GM19372 (cell line): ENCODE results near the gene CSNK2A1.

Experiments
- ATAC-seq: cut with Tn5 transposase; IDR thresholded peaks from one replicate; pipeline ENCODE4 v1.9.1; 2021; ENCODE audit warnings: mild to moderate bottlenecking, low read depth, moderate library complexity; ENCODE audit not compliant: unreplicated experiment

CSNK2A1 gene

GRCh38 chr20:568097-568652 lies 24.6 kb upstream of the CSNK2A1 start:
- ATAC-seq: no peak

- ATAC-seq: no peak
Measured at GRCh38 chr20:564192-564591, 20.6 kb upstream of the CSNK2A1 start.

- ATAC-seq: no peak
Measured at GRCh38 chr20:563187-563586, 19.6 kb upstream of the CSNK2A1 start.

DNA sequence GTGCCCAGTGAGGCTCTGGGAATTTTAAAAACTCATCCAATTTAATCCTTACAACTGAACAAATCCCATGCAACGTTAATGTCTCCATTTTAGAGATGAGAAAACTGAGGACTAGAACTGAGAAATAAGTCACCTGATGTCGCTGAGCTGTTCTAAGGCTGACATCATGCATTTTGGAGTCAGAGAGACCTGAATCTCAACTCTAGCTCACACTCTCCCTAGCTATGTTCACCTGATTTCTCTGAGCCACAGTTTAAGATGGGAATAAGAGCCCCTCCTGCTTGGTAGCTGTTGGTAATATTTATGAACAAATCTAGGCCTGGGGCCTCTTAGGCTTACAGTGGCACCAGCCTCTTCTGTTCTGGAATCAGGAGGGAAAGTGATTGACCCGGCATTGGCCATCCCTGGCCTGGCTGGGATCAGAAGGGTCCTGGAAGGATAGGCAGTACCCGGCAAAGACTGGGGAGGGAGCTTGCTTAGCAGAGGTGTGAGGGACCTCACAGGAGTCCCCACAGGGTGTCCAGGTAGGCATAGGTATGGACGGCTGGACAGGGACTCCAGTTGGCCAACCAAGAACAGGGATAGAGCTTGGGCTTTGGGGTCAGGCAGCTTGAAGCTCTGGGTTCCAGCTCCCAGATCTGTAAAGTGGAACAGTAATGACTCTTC lies 18.8 kb upstream of the CSNK2A1 start:
- ATAC-seq: no peak

GRCh38 chr20:561437-562231 lies 18.0 kb upstream of the CSNK2A1 start:
- no peak for ATAC-seq

- no peak for ATAC-seq
Measured at GRCh38 chr20:560680-561079, 17.1 kb upstream of the CSNK2A1 start.

- no peak for ATAC-seq
Measured at GRCh38 chr20:558117-558516, 14.5 kb upstream of the CSNK2A1 start.

- no peak for ATAC-seq
Measured at GRCh38 chr20:556984-557383, 13.4 kb upstream of the CSNK2A1 start.

- ATAC-seq: no peak
Measured at GRCh38 chr20:555976-556385, 12.4 kb upstream of the CSNK2A1 start.

GRCh38 chr20:550611-551010 lies 7.0 kb upstream of the CSNK2A1 start:
- ATAC-seq: no peak

GRCh38 chr20:549722-550496 lies 6.3 kb upstream of the CSNK2A1 start:
- no peak for ATAC-seq

DNA sequence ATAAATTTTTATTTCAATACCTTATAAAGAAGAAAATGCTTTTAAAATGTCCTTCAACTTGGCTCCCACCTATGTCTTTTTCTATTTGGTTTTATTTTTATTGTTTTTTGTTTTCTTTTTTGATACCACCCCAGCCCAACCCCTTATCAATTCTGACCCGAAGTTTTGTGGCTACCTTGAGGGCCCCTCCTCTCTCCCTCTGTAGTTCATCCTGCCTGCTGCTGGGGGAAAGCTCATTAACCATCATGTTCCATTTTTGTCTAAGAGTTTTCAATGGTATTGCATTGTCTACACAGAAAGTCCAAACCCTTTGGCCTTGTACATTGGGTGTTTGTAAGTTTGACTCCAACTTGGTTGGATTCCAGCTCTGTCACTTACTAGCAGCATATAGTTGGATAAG lies 5.3 kb upstream of the CSNK2A1 start:
- no peak for ATAC-seq

- ATAC-seq: no peak
Measured at GRCh38 chr20:547394-547793, 3.8 kb upstream of the CSNK2A1 start.

GRCh38 chr20:546353-546752 lies 2.8 kb upstream of the CSNK2A1 start:
- no peak for ATAC-seq

- ATAC-seq: no peak
Measured at GRCh38 chr20:544153-544725, 649 bp upstream of the CSNK2A1 start.

DNA sequence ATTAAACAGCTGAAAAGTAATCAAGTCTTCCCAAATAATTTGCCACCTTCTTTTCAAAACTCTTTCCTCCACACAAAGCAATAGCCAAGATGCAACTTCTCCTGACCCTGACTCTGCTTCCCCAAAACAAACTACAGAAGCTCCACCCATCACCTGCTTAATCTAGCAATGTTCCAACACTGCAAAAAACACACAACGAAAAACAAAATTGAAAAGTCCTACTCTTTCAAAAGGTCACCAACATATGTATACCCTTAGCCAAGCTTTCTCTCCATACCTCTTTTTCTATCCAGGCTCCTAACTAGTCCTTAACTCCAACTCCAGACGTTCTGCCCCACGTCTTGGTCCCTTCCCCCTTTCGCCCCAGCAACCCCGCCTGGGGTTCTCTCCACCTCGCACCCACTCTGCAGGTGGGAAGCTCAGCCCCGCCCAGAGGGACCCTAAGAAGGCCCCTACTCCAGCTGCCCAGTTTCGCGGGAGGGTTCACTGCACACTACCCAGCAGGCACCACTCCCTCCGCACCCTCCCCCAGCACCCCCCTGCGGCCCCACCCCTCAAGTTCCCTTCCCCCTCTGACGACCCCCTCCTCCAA lies 717 bp downstream of the CSNK2A1 start:
- ATAC-seq: no peak

- no peak for ATAC-seq
Measured at GRCh38 chr20:540391-541201, 3.0 kb downstream of the CSNK2A1 start.

DNA sequence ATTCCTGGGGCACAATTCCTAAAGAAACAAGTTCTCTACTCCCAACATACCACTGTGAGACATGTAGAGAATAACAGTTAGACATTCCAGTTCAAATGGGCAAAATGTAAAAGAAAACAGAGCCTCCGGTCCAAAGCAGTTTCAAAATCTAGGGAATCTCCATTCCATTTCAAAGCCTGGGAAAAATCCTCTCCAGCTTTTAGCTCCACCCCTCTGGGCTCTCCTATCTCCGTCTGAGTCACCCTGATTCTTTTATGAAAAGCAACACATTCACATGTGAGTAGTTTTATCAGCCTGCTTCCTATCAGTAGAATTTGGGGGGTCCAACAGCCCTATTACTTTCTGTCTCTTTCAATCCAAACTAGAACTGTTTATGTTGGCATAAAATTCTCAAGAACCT lies 3.7 kb downstream of the CSNK2A1 start:
- no peak for ATAC-seq

DNA sequence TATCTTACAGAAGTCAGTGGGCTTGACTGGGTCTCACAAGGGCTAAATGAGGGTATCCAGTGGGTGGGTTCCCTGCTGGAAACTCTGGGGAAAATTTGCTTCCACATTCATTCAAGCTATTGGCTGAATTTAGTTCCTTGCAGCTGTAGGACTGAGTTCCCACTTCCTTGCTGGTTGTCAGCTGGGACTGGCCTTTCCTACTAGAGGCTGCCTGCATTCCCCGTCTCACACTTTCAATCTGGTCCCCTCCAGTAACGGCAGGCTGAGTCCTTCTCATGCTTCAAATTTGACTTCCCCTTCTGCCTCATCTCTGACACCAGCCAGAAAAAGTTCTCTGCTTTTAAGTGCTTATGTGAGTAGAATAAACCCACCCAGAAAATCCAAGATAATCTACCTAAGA lies 4.4 kb downstream of the CSNK2A1 start:
- no peak for ATAC-seq

DNA sequence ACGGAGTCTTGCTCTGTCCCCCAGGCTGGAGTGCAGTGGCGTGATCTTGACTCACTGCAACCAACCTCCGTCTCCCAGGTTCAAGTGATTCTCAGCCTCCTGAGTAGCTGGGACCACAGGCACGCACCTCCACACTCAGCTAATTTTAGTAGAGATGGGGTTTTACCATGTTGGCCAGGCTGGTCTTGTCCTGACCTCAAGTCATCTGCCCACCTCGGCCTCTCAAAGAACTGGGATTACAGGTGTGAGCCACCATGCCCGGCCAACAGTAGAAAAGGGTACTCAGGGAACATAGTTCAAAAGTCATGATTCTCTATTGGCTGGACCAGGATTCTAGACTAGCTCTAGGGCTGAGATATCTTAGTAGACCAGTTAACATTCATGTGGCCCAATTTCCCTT lies 5.6 kb downstream of the CSNK2A1 start:
- no peak for ATAC-seq
